ENCODE data around the gene UBE2G1. TPM values are rescaled to one million over a fixed set of nuclear protein-coding genes. Genes with fewer than 3 reads are reported as not detected.

UBE2G1 gene
- total and polyA plus RNA-seq, 2 of the 13 experiments (the other 11 are each of a cell fraction or from before 2014, with no cell fraction given) = 27.9 to 42.6 TPM

DNA sequence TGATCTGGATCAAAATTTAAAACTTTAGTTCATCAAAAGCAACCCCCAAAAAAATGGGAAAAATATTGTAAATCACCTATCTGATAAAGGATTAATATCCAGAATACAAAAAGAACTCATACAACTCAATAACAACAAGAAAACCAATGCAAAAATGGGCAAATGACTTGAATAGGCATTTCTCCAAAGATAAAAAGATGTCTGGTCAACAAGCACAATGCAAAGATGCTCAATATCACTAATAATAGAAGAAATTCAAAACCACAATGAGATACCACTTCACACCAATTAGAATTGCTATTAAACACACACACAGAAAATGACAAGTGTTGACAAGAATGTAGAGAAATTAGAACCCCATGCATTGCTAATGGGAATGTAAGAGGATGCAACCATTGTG lies 40.4 kb downstream of the UBE2G1 start:
- no peak overlapping the region for H3K9ac ChIP-seq (ENCODE audit: insufficient read depth, low read depth, low read length)
- in situ Hi-C loops (cut with HindIII; ENCODE audit: extremely low pct_ligation_motif_present, low pct_unique_long_range_greater_than_20kb) (no loop called here), intact Hi-C loops (cut with micrococcal nuclease; ENCODE audit: unreplicated experiment) (no loop called here)
- ChIA-PET POLR2A (no interaction called here), CTCF (ENCODE audit: low intra/inter-chr PET ratio, low total read pairs) (no interaction called here)
- H3K36me3 ChIP-seq (replicated peaks in 1 of 2; ENCODE audit: control insufficient read depth in 1 of 2, insufficient read depth in 2 of 2, low read length in 2 of 2) = no peaks in the 10 kb centered on the region
- H3K4me2 ChIP-seq (ENCODE audit: low read depth, low read length) = no peak overlapping the region
- H3K9me3 ChIP-seq (ENCODE audit: low read length) = no peaks in the 10 kb centered on the region
- no peak overlapping the region for H3K4me3 ChIP-seq (replicated peaks in 1 of 3; ENCODE audit: insufficient read depth in 1 of 3, low read depth in 2 of 3, low read length in 3 of 3)
- peaks cover 88% of the 10 kb centered on the region for H3K79me2 ChIP-seq (ENCODE audit: insufficient read depth, low read length)
- H2AFZ ChIP-seq (ENCODE audit: low read length) = no peak overlapping the region
- no peaks in the 10 kb centered on the region for H3K27me3 ChIP-seq (ENCODE audit: control insufficient read depth in 1 of 2, insufficient read depth in 2 of 2, low read length in 2 of 2)
- no peak for TF ChIP-seq PRMT3 (CRISPR knock-in tag; IDR thresholded peaks at IDR 0.05; ENCODE audit: borderline replicate concordance, low read depth)
- no peak for TF ChIP-seq MBD4 (IDR thresholded peaks at IDR 0.05; ENCODE audit: borderline replicate concordance, low read length)
- no peak for TF ChIP-seq ZNF234 (CRISPR knock-in tag; conservative IDR thresholded peaks at IDR 0.05)
- TF ChIP-seq ZNF766 (CRISPR knock-in tag; IDR thresholded peaks at IDR 0.05; ENCODE audit: borderline replicate concordance) = no peak
- TF ChIP-seq, protein P1, sequence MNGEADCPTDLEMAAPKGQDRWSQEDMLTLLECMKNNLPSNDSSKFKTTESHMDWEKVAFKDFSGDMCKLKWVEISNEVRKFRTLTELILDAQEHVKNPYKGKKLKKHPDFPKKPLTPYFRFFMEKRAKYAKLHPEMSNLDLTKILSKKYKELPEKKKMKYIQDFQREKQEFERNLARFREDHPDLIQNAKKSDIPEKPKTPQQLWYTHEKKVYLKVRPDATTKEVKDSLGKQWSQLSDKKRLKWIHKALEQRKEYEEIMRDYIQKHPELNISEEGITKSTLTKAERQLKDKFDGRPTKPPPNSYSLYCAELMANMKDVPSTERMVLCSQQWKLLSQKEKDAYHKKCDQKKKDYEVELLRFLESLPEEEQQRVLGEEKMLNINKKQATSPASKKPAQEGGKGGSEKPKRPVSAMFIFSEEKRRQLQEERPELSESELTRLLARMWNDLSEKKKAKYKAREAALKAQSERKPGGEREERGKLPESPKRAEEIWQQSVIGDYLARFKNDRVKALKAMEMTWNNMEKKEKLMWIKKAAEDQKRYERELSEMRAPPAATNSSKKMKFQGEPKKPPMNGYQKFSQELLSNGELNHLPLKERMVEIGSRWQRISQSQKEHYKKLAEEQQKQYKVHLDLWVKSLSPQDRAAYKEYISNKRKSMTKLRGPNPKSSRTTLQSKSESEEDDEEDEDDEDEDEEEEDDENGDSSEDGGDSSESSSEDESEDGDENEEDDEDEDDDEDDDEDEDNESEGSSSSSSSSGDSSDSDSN (CRISPR knock-in tag; IDR thresholded peaks at IDR 0.05) = no peak
- no peak for TF ChIP-seq PHF21A (CRISPR knock-in tag; IDR thresholded peaks at IDR 0.05)
- TF ChIP-seq JARID2 (CRISPR knock-in tag; IDR thresholded peaks at IDR 0.05; ENCODE audit: insufficient replicate concordance) = no peak
- no peak for TF ChIP-seq SATB2 (CRISPR knock-in tag; IDR thresholded peaks at IDR 0.05)
- TF ChIP-seq, protein P2, sequence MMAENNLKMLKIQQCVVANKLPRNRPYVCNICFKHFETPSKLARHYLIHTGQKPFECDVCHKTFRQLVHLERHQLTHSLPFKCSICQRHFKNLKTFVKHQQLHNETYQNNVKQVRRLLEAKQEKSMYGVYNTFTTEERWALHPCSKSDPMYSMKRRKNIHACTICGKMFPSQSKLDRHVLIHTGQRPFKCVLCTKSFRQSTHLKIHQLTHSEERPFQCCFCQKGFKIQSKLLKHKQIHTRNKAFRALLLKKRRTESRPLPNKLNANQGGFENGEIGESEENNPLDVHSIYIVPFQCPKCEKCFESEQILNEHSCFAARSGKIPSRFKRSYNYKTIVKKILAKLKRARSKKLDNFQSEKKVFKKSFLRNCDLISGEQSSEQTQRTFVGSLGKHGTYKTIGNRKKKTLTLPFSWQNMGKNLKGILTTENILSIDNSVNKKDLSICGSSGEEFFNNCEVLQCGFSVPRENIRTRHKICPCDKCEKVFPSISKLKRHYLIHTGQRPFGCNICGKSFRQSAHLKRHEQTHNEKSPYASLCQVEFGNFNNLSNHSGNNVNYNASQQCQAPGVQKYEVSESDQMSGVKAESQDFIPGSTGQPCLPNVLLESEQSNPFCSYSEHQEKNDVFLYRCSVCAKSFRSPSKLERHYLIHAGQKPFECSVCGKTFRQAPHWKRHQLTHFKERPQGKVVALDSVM (CRISPR knock-in tag; IDR thresholded peaks at IDR 0.05) = no peak
- TF ChIP-seq NAIF1 (CRISPR knock-in tag; IDR thresholded peaks at IDR 0.05; ENCODE audit: borderline replicate concordance) = no peak
- TF ChIP-seq KDM6A (CRISPR knock-in tag; IDR thresholded peaks at IDR 0.05; ENCODE audit: low read depth) = no peak
- no peak for TF ChIP-seq POLR2G (IDR thresholded peaks at IDR 0.05; ENCODE audit: low read depth, low read length)
- TF ChIP-seq HES4 (CRISPR knock-in tag; IDR thresholded peaks at IDR 0.05; ENCODE audit: borderline replicate concordance) = no peak
- peaks cover 32% of the 10 kb centered on the region for H4K20me1 ChIP-seq (ENCODE audit: insufficient read depth, low read length)
- FAIRE-seq (no peak), ATAC-seq (no peak), DNase-seq (ENCODE audit: low spot score) (no peak)
- no TSS peak for BruUV-seq (replicated peaks)
- peaks cover 15% of the 10 kb centered on the region for H3K4me1 ChIP-seq (ENCODE audit: insufficient read depth, low read length)
- H3K27ac ChIP-seq (ENCODE audit: extremely low read length, insufficient read depth, low read length) = no peak overlapping the region

Measured in HepG2 (cell line).